RPMI7951 (cell line): ENCODE data around the gene MORN1. TPM values are rescaled to one million over a fixed set of nuclear protein-coding genes. Genes with fewer than 3 reads are reported as not detected.

Source experiments
- DNase-seq: peaks from one replicate; pipeline ENCODE4 v3.0.0-alpha.2; 2012; ENCODE audit warnings: low read depth
- total RNA-seq: library from RNA; depleted of rRNA; stranded (reverse); fragments of >200 nt; shearing (Covaris generic); gene quantifications from 2 replicates; pipeline ENCODE4 v1.2.3, GENCODE V29; 2014

The MORN1 gene
- total RNA-seq, 1 experiment from 2014 or later, result 8.3 TPM

- no peak for DNase-seq
These were observed 70.3 kb downstream of the MORN1 start for GRCh38 chr1:2320760-2321667.

- DNase-seq, result no peak
These were observed 71.3 kb downstream of the MORN1 start for GRCh38 chr1:2320006-2320405.

- DNase-seq, result no peak
These were observed 72.1 kb downstream of the MORN1 start for GRCh38 chr1:2319291-2319690.

GRCh38 chr1:2318314-2319278 is 72.8 kb downstream of the MORN1 start:
- no peak for DNase-seq

- DNase-seq, result no peak
These were observed 73.9 kb downstream of the MORN1 start for GRCh38 chr1:2317230-2318065.

- peak; percentile 88 for DNase-seq
These were observed 74.8 kb downstream of the MORN1 start for GRCh38 chr1:2316451-2316961.

GRCh38 chr1:2315674-2316450 is 75.5 kb downstream of the MORN1 start:
- DNase-seq, result no peak

GRCh38 chr1:2314803-2315673 is 76.3 kb downstream of the MORN1 start:
- peak; percentile 46 for DNase-seq

GRCh38 chr1:2314273-2314802 is 77.0 kb downstream of the MORN1 start:
- peak; percentile 58 for DNase-seq

- no peak for DNase-seq
These were observed 77.6 kb downstream of the MORN1 start for GRCh38 chr1:2313651-2314261.

- no peak for DNase-seq
These were observed 78.6 kb downstream of the MORN1 start for GRCh38 chr1:2312515-2313301.

GRCh38 chr1:2312160-2312514 is 79.2 kb downstream of the MORN1 start:
- DNase-seq, result no peak

- peak; percentile 15 for DNase-seq
These were observed 79.9 kb downstream of the MORN1 start for GRCh38 chr1:2311184-2312032.

GRCh38 chr1:2310332-2311183 is 80.8 kb downstream of the MORN1 start:
- no peak for DNase-seq

GRCh38 chr1:2308844-2309243 is 82.5 kb downstream of the MORN1 start:
- no peak for DNase-seq

- no peak for DNase-seq
These were observed 83.4 kb downstream of the MORN1 start for GRCh38 chr1:2307972-2308371.
